Measurements from ENCODE around the gene LRRN4.
"Not testable (repeated sequence)": the region's sequence is repeated elsewhere in the genome, so short reads cannot be mapped to it uniquely, and the experiment has no call there.

The LRRN4 gene

DNA sequence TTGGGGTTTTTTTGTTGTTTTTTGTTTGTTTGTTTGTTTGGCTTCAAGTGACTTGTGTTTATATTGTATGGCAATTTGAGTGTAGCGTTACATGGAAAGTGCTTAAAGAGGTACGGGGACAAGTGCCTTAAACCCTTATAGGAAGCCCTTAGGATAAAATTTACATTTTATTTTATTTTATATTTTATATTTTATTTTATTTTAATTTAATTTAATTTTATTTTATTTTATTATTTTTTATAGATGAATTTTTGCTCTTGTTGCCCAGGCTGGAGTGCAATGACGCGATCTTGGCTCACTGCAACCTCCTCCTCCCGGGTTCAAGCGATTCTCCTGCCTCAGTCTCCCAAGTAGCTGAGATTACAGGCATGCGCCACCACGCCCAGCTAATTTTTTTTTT lies 21.0 kb downstream of the LRRN4 start:
- not testable (repeated sequence) for DNase-seq (ENCODE audit: low read depth in 4 of 4, low spot score in 1 of 4)

GRCh38 chr20:6030453-6031080 lies 23.3 kb downstream of the LRRN4 start:
- no peak for DNase-seq (ENCODE audit: low read depth in 4 of 4, low spot score in 1 of 4)

DNA sequence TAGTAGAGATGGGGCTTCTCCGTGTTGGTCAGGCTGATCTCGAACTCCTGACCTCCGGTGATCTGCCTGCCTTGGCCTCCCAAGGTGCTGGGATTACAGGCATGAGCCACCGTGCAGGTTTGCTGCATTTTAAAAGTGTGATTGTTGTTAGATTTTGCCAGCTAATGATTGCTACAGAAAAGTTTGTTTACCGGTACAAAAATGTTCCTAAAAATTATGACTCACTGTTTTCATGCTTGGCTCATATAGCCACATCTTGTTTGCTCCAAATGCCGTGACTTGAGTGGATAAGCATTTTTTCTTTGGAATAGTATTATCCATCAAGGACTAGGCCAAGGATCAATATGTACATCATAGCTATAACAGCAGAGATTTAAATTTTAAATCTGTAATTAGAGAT lies 24.3 kb downstream of the LRRN4 start:
- no peak for DNase-seq (ENCODE audit: low read depth in 4 of 4, low spot score in 1 of 4)

DNA sequence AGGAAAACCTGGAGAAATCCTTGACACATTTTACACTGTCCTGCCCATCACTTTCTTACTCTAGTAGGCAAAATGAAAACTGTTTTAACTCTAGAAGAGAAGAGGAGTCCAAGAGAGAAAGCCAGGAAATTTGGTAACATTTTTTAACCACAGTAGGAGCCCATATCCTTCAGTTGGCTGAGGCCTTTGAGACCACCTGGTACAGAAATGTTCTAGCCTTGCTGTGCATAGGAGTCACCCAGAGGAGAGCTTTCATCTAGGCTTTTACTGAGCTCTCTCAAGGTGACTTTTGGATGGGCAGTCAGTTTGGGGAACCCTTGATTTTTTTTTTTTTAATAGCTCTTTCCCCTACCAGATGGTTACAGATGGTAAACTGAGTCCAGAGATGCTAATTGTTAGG lies 25.0 kb downstream of the LRRN4 start:
- no peak for DNase-seq (ENCODE audit: low read depth in 4 of 4, low spot score in 1 of 4)

DNA sequence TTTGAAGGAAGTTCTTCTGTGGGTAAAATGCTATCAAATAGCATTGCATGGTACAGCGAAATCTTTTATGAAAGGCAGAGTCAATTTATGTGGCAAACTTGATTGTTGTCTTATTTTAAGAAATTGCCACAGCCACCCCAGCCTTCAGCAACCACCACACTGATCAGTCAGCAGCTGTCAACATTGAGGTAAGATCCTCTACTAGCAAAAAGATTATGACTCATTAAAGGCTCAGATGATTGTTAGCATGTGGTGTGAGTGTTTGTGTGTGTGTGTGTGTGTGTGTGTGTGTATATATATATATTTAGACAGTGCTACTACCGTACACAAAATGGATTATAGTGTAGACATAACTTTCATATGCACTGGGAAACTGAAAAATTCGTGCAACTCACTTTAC lies 27.8 kb downstream of the LRRN4 start:
- DNase-seq (ENCODE audit: low read depth in 4 of 4, low spot score in 1 of 4): no peak

GRCh38 chr20:6024768-6025167 lies 29.1 kb downstream of the LRRN4 start:
- DNase-seq (ENCODE audit: low read depth in 4 of 4, low spot score in 1 of 4): no peak

GRCh38 chr20:6017880-6018279 lies 36.0 kb downstream of the LRRN4 start:
- no peak for DNase-seq (ENCODE audit: low read depth in 4 of 4, low spot score in 1 of 4)

DNA sequence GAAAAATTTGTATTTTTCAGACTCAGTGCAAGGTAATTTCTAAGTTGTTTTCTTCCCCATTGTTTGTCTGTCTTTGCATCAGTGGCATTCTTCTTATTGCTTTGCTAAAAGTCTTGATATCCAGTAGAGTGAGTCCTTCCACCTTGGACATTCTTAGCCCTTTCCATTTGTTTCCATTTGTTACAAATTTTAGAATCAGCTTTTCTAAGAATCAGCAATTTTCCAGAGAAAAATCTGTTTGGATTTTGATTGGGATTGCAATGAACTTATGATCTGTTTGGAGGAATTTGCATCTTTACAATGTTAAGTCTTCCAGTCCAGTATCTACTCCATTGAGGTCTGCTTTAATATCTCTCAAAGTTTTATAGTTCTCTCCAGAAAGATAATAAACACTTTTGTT lies 36.4 kb downstream of the LRRN4 start:
- no peak for DNase-seq (ENCODE audit: low read depth in 4 of 4, low spot score in 1 of 4)

DNA sequence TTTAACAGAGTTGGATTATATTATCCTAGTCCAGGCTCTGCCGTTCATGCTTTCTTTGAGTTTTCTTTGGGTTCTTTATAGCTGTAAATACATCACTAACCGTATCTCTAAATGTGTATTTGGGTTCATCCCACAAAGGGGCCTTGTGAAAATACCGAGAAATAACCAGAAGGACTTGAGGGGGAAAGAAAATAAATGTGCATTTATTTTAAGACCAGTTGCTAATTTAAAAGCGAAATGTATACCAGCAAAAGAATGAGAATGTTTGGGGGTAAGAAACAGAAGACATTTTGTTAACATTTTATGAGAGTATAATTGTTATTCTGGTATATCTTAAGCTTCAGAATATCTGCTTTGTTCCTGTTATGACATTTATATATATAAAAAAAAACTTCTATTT lies 38.9 kb downstream of the LRRN4 start:
- DNase-seq (ENCODE audit: low read depth in 4 of 4, low spot score in 1 of 4): no peak

DNA sequence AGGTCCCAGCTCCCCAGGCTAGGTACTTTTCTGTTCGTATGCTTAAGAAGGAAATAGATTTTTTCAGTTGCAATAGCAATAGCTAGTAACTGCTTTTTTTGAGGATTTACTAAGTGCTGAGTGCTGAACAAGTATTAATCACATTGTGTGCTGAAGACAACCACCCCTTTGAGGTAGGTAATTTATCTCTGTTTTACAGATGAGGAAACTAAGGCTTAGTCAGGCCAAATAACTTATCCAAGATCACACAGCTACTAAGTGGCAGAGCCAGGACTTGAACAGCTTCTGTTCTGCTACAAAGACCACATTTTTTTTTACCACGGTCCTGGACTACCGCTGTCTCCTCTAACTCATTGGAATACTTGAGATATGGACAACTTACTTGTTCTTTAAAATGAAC lies 39.8 kb downstream of the LRRN4 start:
- DNase-seq (ENCODE audit: low read depth in 4 of 4, low spot score in 1 of 4): no peak

DNA sequence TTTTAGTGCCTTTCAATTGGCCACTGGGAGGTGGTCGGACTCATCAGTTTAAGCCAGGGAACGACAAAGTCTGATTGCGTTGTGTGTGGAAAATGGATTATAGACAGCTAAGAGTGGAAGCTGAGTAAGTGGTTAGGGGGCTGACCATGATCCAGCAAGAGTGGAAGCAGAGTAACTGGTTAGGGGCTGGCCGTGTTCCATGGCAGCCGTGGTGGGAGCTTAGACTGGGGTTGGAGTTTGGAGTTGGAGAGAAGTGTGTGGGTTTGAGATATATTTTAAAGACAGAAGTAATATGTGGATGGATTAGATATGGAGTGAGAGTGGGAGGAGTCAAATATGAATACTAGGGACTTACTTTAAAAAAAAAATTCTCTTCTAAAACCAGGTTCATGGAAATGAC lies 41.7 kb downstream of the LRRN4 start:
- no peak for DNase-seq (ENCODE audit: low read depth in 4 of 4, low spot score in 1 of 4)

- no peak for DNase-seq (ENCODE audit: low read depth in 4 of 4, low spot score in 1 of 4)
Measured at GRCh38 chr20:6008254-6008653, 45.6 kb downstream of the LRRN4 start.

GRCh38 chr20:6007529-6008103 lies 46.2 kb downstream of the LRRN4 start:
- DNase-seq (ENCODE audit: low read depth in 4 of 4, low spot score in 1 of 4): no peak

- DNase-seq (ENCODE audit: low read depth in 4 of 4, low spot score in 1 of 4): no peak
Measured at GRCh38 chr20:6007094-6007528, 46.7 kb downstream of the LRRN4 start.

GRCh38 chr20:6006603-6006949 lies 47.3 kb downstream of the LRRN4 start:
- no peak for DNase-seq (ENCODE audit: low read depth in 4 of 4, low spot score in 1 of 4)

GRCh38 chr20:6000871-6001270 lies 53.0 kb downstream of the LRRN4 start:
- DNase-seq (ENCODE audit: low read depth in 4 of 4, low spot score in 1 of 4): no peak

DNA sequence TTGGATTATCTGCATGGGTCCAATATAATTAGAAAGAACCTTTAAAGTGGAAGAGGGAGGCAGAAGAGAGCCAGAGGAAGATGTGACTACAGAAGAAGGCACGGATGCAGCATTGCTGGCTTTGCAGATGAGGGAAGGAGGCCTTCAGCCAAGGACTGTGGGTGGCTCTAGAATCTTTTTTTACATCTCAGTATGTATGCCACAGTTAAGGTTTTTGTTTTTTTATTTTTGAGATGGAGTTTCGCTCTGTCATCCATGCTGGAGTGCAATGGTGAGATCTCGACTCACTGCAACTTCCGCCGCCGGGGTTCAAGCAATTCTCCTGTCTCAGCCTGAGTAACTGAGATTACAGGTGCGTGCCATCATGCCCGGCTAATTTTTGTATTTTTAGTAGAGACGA lies 54.1 kb downstream of the LRRN4 start:
- DNase-seq (ENCODE audit: low read depth in 4 of 4, low spot score in 1 of 4): no peak

- DNase-seq (ENCODE audit: low read depth in 4 of 4, low spot score in 1 of 4): peak in 1 of 4 experiments; percentile 8
Measured at GRCh38 chr20:5996765-5997164, 57.1 kb downstream of the LRRN4 start.

GRCh38 chr20:5991623-5992441 lies 62.0 kb downstream of the LRRN4 start:
- no peak for DNase-seq (ENCODE audit: low read depth in 4 of 4, low spot score in 1 of 4)

- no peak for DNase-seq (ENCODE audit: low read depth in 4 of 4, low spot score in 1 of 4)
Measured at GRCh38 chr20:5990946-5991345, 62.9 kb downstream of the LRRN4 start.
